NT2/D1 (cell line): ENCODE measurements around the gene THEM4.
A peak's percentile ranks its signal among the peaks of the same experiment; 100 is the strongest.

Source experiments
- DNase-seq: peaks from one replicate; pipeline ENCODE4 v3.0.0-alpha.2; 2011; ENCODE audit warnings: low read depth, low spot score
- H3K27me3 ChIP-seq: 2 replicates; pipeline ENCODE4 v1.6.0; 2011; ENCODE audit warnings: mild to moderate bottlenecking; ENCODE audit not compliant: insufficient read length, insufficient read depth
- H3K36me3 ChIP-seq: 2 replicates; pipeline ENCODE4 v1.6.1; 2011; ENCODE audit warnings: mild to moderate bottlenecking, low read length, mixed read lengths; ENCODE audit not compliant: insufficient read depth, insufficient read length
- H3K4me1 ChIP-seq: 2 replicates; pipeline ENCODE4 v1.5.1; 2011; ENCODE audit not compliant: insufficient read depth, insufficient read length
- H3K4me3 ChIP-seq: 2 replicates; pipeline ENCODE4 v1.5.1; 2011; ENCODE audit warnings: low read depth; ENCODE audit not compliant: insufficient read length
- H3K9ac ChIP-seq: 2 replicates; pipeline ENCODE4 v1.6.0; 2011; ENCODE audit warnings: low read depth; ENCODE audit not compliant: insufficient read length
- H3K9me3 ChIP-seq: 2 replicates; pipeline ENCODE4 v1.5.1; 2011; ENCODE audit warnings: mild to moderate bottlenecking, low read length; ENCODE audit not compliant: insufficient read depth
- SUZ12 ChIP-seq: IDR thresholded peaks from 2 replicates; pipeline ENCODE4 v1.6.1; 2011; ENCODE audit not compliant: insufficient read length, insufficient read depth; ENCODE audit errors: extremely low read depth
- YY1 ChIP-seq: IDR thresholded peaks from 2 replicates; pipeline ENCODE4 v1.6.1; 2011; ENCODE audit not compliant: insufficient read length, insufficient read depth
- ZNF274 ChIP-seq: IDR thresholded peaks from 2 replicates; pipeline ENCODE4 v1.6.1; 2011; ENCODE audit warnings: mild to moderate bottlenecking, low read depth, low read length

Gene THEM4

DNA sequence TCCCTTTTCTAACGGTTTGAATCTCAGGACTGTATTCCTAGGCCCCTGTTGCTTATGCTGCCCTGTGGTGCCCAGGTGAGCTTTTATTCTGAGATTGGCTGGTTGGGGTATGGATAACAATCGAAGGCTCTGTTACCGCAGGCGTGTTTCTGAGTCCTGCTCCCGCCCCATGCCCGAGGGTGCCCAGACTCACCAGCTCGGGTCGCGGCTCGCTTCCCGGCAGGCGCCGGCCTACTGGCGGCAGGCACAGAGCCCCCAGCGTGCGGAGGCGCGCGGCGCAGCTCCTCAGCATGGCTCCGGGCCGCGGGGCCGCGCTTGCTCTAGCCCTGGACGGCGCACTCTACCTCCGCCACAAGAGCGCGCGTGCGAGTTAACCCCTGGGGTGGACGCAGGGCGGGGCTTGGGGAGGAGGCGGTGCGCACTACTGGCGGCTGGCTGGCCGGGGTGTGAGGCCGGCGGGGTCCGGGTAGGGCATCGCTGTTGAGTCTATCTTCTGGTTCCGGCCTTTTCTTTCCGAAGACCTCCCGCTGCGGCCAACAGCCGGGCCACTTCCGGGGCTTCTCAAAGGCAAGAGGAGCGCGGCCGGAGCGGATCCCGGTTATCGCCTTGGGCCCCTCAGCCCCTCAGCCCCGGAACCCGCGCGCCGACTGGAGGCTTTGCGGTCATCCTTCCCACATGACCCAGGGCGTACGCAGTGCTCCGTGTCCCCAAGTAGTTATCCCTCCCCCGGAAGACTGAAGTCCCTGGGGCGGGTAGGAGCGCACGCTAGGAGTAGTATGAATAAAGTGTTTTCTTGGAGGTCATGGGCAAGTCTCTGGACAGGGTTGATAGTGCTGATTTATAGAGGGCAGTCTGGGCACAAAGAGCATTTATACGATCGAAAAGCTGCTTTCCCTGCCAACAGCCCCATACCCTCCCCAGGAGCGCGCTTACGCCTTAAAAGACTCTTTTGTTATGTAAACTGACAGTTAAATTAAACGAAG lies at the start of gene THEM4:
Gene THEM4, minus strand, starts transcription at position 345 of the 983 bp plus-strand sequence. Its CDS starts 53 bp downstream, at position 292.
- TF ChIP-seq SUZ12: no peak
- TF ChIP-seq ZNF274: no peak
- no peak for TF ChIP-seq YY1
- Histone ChIP-seq H3K9ac (peak within 1 kb of the TSS; percentile 91), H3K27me3 (no peaks in the 10 kb centered on the region), H3K4me1 (no peaks in the 10 kb centered on the region), H3K4me3 (peak within 1 kb of the TSS; percentile 87), H3K9me3 (peaks cover 37% of the 10 kb centered on the region), H3K36me3 (peaks cover 36% of the 10 kb centered on the region)
- DNase-seq: peak; percentile 99

GRCh38 chr1:151958959-151959358 lies 49.6 kb upstream of the THEM4 start:
- H3K36me3 ChIP-seq: no peaks in the 10 kb centered on the region
- H3K27me3 ChIP-seq: no peaks in the 10 kb centered on the region
- H3K4me1 ChIP-seq: no peaks in the 10 kb centered on the region
- H3K9me3 ChIP-seq: no peaks in the 10 kb centered on the region
- no peak overlapping the region for H3K9ac ChIP-seq
- H3K4me3 ChIP-seq: no peak overlapping the region
- TF ChIP-seq YY1 (no peak), SUZ12 (no peak), ZNF274 (no peak)
- no peak for DNase-seq

DNA sequence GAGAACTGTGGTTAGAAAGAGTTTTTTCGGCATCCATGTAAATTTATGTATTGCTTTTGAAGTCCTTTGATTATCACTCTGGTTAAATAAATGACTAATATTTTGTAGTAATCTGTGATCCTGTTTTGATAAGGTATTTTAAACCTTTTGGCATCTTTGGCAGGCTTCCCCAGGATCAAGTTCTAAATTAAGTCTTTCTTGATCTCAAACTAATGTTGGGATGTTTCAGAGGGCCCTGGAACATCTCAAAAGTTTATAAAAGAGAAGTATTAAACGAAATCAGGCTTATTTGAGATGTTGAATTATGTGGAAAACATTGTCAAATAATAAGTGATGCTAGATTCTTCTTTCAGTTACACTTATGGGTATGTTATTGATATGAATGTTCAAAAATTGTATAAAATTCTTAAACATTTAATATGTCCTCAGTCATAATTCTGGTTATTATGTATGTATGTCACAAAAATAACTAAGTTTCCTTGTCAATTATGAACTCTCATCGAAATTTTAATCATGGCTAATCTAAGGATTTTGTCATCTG lies 47.7 kb upstream of the THEM4 start:
- Histone ChIP-seq H3K9ac (no peak overlapping the region), H3K27me3 (no peaks in the 10 kb centered on the region), H3K36me3 (no peaks in the 10 kb centered on the region), H3K9me3 (no peaks in the 10 kb centered on the region), H3K4me1 (no peaks in the 10 kb centered on the region), H3K4me3 (no peak overlapping the region)
- no peak for DNase-seq
- TF ChIP-seq YY1: no peak
- no peak for TF ChIP-seq ZNF274
- no peak for TF ChIP-seq SUZ12

DNA sequence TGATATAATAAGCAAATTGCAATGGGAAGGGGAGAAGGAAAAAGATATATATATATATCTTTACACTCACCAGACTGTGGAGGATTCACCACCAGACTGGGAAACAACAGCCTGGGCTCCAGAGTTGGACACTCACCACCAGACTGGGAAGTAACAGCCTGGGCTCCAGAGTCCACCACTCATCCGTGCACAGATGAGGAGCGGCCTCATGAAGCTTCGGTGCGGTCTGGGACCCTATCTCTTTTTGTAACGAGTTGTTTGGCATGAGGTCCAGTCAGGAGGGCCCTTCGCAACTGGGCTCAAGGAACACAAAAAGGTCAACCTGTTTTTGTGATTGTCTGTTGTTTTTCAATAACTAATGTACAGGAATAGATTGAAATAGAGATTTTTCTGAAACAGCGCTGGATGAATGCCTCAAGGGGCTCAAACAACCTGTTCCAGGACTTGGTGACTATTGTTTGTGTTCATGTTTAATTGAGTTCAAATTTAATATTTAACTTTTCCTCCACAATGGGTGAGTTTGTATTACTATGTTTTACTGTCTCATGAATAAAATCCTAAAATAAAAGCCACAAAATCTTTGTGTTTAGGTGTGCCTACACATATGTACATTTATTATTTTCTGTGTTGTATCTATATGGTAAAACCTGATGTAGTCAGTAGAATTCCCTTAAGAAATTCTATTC lies 44.2 kb upstream of the THEM4 start:
- no peaks in the 10 kb centered on the region for H3K27me3 ChIP-seq
- H3K36me3 ChIP-seq: no peaks in the 10 kb centered on the region
- TF ChIP-seq SUZ12 (no peak), ZNF274 (no peak), YY1 (no peak)
- DNase-seq: no peak
- H3K9me3 ChIP-seq: no peaks in the 10 kb centered on the region
- no peaks in the 10 kb centered on the region for H3K4me1 ChIP-seq
- no peak overlapping the region for H3K9ac ChIP-seq
- no peak overlapping the region for H3K4me3 ChIP-seq

GRCh38 chr1:151952811-151953210 lies 43.5 kb upstream of the THEM4 start:
- H3K27me3 ChIP-seq: no peaks in the 10 kb centered on the region
- H3K4me3 ChIP-seq: no peak overlapping the region
- H3K9ac ChIP-seq: no peak overlapping the region
- H3K36me3 ChIP-seq: no peaks in the 10 kb centered on the region
- no peak for DNase-seq
- no peaks in the 10 kb centered on the region for H3K9me3 ChIP-seq
- no peaks in the 10 kb centered on the region for H3K4me1 ChIP-seq
- TF ChIP-seq YY1: no peak
- no peak for TF ChIP-seq SUZ12
- TF ChIP-seq ZNF274: no peak

- DNase-seq: no peak
- Histone ChIP-seq H3K9ac (no peak overlapping the region), H3K9me3 (no peaks in the 10 kb centered on the region), H3K4me1 (peaks cover 5% of the 10 kb centered on the region), H3K27me3 (no peaks in the 10 kb centered on the region), H3K4me3 (no peak overlapping the region), H3K36me3 (no peaks in the 10 kb centered on the region)
- no peak for TF ChIP-seq YY1
- TF ChIP-seq SUZ12: no peak
- no peak for TF ChIP-seq ZNF274
Observed at GRCh38 chr1:151949371-151950193, 40.3 kb upstream of the THEM4 start.
